Stimulated activated naive CD8-positive, alpha-beta T cell treated with anti-CD3 and anti-CD28 coated beads, Interleukin-15, Interleukin-2, amounts not matched to agents 100 ng/mL and 50 ng/mL, for 24 hours (primary cell): ENCODE results near the gene PODN.
A peak's percentile ranks its signal among the peaks of the same experiment; 100 is the strongest.

ENCODE experiments used
- H3K27ac Mint-ChIP-seq: one replicate; pipeline ENCODE4 v1.8.0; 2021; ENCODE audit warnings: mild to moderate bottlenecking, mixed read lengths
- H3K27me3 Mint-ChIP-seq: one replicate; pipeline ENCODE4 v1.8.0; 2021; ENCODE audit warnings: mixed read lengths
- H3K36me3 Mint-ChIP-seq: one replicate; pipeline ENCODE4 v1.8.0; 2021; ENCODE audit warnings: low read depth, mixed read lengths
- H3K4me1 Mint-ChIP-seq: one replicate; pipeline ENCODE4 v1.8.0; 2021; ENCODE audit warnings: low read depth, mixed read lengths
- H3K4me3 Mint-ChIP-seq: one replicate; pipeline ENCODE4 v1.8.0; 2021; ENCODE audit warnings: mild to moderate bottlenecking, mixed read lengths
- H3K9me3 Mint-ChIP-seq: one replicate; pipeline ENCODE4 v1.8.0; 2021; ENCODE audit warnings: mixed read lengths

The PODN gene

DNA sequence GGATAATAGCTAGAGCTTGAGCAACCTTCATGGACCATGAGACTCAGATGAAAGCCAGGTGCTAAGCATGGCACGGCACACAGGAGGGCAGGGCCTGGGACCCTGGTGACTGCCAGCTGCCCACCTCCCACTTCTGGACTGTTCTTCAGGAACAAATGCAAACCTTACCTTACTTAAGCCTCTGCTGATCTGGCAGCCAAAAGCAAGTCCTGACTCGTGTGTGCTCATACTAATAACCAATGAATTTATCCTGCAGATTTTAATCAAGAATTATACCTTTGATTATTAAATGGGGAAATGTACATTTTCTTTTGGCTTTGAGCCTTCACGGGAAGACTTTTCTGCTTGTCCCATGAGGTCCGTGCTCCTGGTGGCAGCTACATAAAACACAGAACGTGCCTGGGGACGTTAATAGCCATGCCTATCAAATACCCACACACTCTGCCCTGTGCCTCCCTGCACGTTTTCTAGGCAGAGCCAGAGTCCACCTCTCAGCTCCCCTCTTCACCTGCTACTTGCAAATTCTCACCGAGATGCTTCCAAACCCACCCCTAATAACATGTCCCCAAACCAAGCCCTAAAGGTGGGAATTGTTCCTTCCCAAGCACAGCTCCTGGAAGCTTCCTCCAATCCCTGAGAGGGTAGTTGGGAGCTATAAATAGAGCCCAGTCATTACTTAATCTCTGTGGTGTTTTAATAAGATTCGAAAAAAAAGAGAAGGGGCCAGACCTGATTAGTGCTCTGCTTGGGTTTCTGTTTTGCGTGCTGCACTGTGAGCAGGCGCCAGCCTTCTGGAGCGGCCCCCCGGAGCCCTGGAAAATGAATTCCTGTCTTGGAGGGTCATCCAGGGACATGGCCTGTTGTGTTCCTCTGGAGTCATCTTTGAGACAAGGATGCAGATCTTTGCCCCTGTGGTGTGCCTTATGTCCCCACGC, 46.9 kb downstream of the PODN start:
- H3K4me1 Mint-ChIP-seq, result peaks cover 21% of the 10 kb centered on the region
- no peak overlapping the region for H3K4me3 Mint-ChIP-seq
- peaks cover 8% of the 10 kb centered on the region for H3K27me3 Mint-ChIP-seq
- H3K9me3 Mint-ChIP-seq, result no peaks in the 10 kb centered on the region
- no peaks in the 10 kb centered on the region for H3K36me3 Mint-ChIP-seq
- no peak overlapping the region for H3K27ac Mint-ChIP-seq

DNA sequence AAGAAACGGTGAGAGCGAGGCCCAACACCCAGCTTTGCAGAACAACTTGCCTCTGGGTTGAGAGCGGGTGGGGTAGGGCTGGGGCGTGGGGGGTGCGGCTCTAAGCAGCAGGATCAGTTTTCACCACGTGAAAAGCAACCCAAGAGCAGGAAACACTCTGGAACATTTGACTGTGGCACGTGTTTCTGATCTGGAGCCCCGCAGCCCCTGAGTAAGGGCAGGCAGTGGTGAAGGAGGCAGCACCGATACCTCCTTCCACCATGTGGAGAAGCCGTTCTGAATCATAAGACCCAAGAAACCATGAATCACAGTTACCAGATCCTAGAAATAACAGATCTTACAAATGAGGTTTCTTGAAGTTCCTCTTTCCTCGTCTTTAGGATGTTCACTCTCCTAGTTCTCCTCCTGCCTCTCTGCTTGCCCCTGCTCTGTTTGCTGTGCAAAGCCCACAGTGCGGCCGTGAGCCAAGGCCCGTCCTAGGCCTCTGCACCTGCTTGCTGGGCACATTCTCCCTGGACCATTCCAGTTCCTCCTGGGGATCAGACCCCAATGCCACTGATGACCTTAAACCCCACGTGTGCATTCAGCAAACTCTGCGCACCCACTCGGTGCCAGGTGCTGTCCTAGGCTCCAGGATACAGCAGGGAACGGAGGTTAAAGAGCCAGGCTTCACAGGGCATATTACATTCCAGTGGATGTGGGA, 48.5 kb downstream of the PODN start:
- H3K9me3 Mint-ChIP-seq, result no peaks in the 10 kb centered on the region
- peaks cover 8% of the 10 kb centered on the region for H3K27me3 Mint-ChIP-seq
- peaks cover 21% of the 10 kb centered on the region for H3K4me1 Mint-ChIP-seq
- no peak overlapping the region for H3K4me3 Mint-ChIP-seq
- peak overlapping the region; percentile 0 for H3K27ac Mint-ChIP-seq
- H3K36me3 Mint-ChIP-seq, result no peaks in the 10 kb centered on the region

DNA sequence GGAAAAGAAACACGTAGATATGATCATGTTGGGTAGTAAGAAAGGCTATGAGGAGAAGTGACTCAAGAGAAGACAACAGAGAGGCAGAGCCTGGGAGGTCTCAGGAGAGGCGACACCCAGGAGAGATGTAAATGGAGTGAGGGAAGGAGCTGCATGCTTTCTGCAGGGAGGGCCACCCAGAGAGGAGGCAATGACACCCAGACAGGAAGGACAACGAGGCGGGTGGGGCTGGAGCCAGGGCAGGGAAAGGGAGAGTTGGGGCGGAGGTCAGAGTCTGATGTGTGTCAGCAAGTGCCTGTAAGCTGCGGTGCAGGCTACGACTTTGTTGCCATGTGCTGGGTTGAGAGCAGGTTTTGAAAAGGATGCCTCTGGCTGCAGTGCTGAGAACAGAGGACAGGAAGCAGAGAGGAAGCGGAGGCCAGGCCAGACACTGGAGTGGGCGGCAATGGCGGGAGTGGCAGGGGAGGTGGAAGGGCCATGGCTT, 49.1 kb downstream of the PODN start:
- H3K4me3 Mint-ChIP-seq, result no peak overlapping the region
- H3K27ac Mint-ChIP-seq, result peak overlapping the region; percentile 0
- H3K4me1 Mint-ChIP-seq, result peaks cover 21% of the 10 kb centered on the region
- H3K9me3 Mint-ChIP-seq, result no peaks in the 10 kb centered on the region
- H3K36me3 Mint-ChIP-seq, result no peaks in the 10 kb centered on the region
- H3K27me3 Mint-ChIP-seq, result peaks cover 8% of the 10 kb centered on the region

DNA sequence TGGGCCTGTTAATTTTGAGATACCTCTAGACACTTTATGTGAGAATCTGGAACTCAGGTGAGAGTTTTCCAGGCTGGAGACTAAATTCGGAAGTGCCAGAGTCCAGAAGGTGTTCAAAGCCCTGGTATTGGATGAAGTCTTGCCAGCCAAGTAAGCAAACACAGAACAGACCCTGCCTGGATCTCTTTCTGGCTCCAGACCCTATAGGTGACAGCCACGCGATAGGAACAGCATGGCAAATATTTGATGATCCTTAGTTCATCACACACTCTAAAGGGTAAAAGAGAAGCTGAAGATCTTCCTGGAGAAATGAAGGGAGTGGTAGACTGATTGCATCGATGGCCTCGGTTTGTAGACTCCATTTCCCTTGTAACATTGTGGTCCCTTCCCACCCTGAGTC, 49.7 kb downstream of the PODN start:
- Mint-ChIP-seq H3K27me3 (peaks cover 8% of the 10 kb centered on the region), H3K9me3 (no peaks in the 10 kb centered on the region), H3K4me3 (no peak overlapping the region), H3K4me1 (peaks cover 21% of the 10 kb centered on the region), H3K36me3 (no peaks in the 10 kb centered on the region), H3K27ac (no peak overlapping the region)

DNA sequence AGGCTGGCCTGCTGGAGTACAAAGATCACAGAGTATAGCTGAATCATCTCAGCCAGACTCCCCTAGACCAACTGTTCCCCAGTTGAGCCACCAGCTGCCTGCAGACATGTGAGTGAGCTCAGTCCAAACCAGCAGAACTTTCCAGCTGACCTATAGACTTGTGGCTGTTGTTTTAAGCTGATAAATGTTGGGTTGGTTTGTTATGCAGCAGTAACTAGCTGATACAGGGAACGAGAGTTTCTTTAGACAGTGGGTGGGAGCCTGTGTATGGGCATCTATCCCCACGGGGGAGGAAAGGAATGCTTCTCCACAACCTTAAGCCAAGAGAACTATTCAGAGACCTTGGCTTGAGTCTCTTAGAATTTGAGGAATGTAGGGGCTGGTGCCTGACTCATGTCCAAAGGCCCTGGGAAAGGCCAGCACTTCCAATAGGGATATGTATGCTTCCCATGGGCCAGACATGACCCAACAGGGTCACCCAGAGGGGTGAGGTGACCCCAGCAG, 50.3 kb downstream of the PODN start:
- H3K27ac Mint-ChIP-seq, result no peak overlapping the region
- H3K27me3 Mint-ChIP-seq, result peaks cover 7% of the 10 kb centered on the region
- H3K4me3 Mint-ChIP-seq, result no peak overlapping the region
- no peaks in the 10 kb centered on the region for H3K9me3 Mint-ChIP-seq
- no peaks in the 10 kb centered on the region for H3K36me3 Mint-ChIP-seq
- peaks cover 19% of the 10 kb centered on the region for H3K4me1 Mint-ChIP-seq

DNA sequence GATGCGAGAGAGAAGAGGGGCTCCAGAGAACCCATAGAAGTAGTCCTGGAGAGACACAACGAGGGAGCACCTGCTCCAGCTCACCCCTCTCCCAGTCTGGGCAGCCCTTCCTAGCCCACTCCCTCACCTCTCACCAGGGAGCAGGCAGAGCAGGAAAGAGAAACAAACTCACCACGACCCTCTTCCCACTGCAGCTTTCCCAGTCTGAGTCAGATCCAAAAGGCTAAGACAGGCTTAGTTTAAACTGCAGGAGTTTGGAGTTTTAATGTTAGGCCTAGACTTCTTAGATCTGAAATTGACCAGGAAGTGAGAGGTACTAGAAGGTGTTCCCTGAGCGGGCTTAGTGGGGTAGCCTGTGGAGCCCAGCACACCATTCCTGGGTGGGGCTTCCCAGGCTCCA, 50.8 kb downstream of the PODN start:
- H3K27ac Mint-ChIP-seq, result no peak overlapping the region
- no peaks in the 10 kb centered on the region for H3K9me3 Mint-ChIP-seq
- peaks cover 3% of the 10 kb centered on the region for H3K27me3 Mint-ChIP-seq
- no peak overlapping the region for H3K4me3 Mint-ChIP-seq
- H3K36me3 Mint-ChIP-seq, result no peaks in the 10 kb centered on the region
- peaks cover 14% of the 10 kb centered on the region for H3K4me1 Mint-ChIP-seq

DNA sequence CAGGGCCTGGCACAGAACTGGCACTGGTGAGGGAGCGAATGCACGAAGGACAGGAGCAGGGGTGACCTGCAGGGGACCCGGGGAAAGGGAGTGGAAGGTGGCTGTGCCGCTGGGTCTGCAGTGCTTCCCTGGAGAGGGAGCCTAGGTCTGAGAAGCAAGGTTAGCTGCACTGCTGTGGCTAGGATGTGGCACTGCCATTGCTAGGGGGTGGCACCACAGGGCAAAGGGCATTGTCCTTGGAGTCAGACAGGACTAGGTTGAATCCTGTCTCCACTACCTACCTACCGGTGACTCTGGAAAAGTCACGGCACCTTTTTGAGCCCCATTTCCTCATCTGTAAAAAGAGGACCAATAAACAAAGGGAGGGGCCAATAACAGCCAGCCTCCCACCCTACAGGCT, 52.1 kb downstream of the PODN start:
- no peaks in the 10 kb centered on the region for H3K36me3 Mint-ChIP-seq
- H3K4me3 Mint-ChIP-seq, result no peak overlapping the region
- H3K4me1 Mint-ChIP-seq, result peaks cover 10% of the 10 kb centered on the region
- no peaks in the 10 kb centered on the region for H3K9me3 Mint-ChIP-seq
- no peaks in the 10 kb centered on the region for H3K27me3 Mint-ChIP-seq
- H3K27ac Mint-ChIP-seq, result no peak overlapping the region

DNA sequence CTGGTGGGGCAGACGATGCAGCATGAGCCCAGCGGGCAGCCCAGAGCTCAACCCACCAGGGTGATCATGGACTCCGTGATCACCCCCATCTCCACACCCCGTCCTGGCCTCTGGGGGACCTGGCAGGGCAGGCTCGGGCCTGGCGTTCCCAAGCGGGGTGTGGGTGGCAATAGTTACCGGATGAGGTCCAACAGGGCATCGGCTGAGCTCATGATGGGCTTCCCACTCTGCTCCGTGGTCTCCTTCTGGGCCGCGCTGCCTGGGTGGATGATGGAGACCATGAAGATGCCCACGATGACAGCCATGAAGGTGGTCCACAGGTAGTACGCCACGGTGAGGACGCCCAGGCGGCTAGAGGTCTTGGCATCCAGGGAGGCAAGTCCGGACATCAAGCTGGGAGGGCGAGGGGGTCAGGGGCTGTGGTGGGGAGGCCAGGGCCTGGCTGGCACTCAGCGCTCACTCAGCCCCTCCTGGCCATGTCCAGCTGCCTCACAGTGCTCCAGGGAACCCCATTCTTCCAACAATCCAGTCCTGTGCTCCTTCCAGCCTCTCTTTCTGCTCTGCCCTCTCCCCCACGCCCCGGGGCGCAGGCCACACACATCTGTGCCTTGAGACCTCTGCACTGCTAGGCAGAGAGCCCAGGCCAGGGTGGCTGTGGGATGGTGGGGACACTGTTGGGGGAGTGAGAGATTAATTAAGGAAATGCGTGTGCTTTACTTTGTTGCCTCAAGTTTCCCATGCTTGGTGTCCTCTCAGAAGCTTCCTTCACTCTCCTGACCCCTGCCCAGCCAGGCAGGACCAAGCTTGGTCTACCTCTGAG, 52.8 kb downstream of the PODN start:
- Mint-ChIP-seq H3K27me3 (no peaks in the 10 kb centered on the region), H3K4me3 (no peak overlapping the region), H3K4me1 (peaks cover 10% of the 10 kb centered on the region), H3K27ac (no peak overlapping the region), H3K9me3 (no peaks in the 10 kb centered on the region), H3K36me3 (no peaks in the 10 kb centered on the region)

DNA sequence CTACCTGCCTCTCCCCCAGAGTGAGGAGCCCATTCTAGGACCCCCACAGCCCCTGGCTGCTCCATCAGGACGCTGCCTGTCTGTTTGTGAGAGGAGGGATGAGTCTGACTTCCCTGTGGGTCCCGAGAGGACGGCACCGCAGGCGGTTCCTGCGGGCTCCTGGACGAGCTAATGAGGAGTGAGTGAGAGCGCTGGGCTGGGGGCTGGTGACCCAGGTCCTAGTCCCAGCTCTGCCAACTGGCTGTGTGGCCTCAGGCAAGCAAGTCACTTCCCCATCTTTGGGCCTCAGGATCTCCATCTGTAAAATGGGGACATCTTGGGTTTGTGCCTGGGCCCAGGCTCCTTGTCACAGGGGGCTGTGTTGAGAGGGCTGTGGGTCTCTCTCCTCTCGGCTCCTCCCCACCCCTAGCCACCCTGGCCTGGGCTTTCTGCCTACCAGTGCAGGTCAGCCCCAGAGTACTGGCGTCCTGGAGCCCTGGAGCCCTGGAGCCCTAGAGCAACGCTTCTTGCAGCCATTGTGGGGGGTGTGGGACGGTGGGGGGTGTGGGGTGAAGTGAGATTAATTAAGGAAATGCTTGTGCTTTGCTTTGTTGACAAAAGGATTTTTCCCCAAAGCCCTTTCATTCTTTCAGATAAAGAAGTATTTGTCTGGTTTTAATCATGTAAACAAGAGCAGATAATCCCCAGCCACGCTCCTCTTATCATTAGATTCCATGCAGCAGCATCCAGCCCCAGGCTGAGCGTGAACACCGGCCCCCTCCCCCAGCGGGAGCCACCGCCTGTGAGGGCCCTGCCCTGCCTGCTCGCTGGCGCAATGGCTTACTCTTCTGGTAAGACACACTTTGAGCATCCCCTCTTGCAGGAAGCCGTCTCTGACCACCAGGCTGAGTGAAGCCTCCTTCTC, 53.6 kb downstream of the PODN start:
- Mint-ChIP-seq H3K27ac (no peak overlapping the region), H3K9me3 (no peaks in the 10 kb centered on the region), H3K4me1 (peaks cover 7% of the 10 kb centered on the region), H3K36me3 (no peaks in the 10 kb centered on the region), H3K4me3 (no peak overlapping the region), H3K27me3 (no peaks in the 10 kb centered on the region)

DNA sequence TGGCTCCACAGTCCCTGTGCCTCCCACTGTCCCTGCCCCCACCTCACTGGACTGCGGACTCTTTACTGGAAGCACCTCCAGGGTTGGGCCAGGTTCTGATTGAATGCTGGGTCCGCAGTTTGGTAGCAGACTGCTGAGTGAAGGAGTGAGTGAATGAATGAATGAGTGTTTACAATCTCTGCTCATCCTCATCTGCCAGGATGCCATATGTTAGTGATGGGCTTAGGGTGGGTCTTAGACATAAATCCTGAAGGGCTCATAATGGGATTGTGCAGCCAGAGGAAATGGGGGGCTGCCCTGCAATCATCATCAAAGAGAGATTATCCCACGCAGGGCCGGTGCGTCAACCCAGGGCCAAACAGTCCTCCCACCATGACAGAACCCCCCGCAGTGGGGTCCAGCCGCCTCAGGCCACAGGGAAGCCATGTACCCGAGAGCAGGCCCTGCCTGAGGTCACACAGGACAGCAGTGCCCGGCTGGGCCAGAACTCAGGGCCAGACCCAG, 54.3 kb downstream of the PODN start:
- H3K27me3 Mint-ChIP-seq, result no peaks in the 10 kb centered on the region
- no peaks in the 10 kb centered on the region for H3K36me3 Mint-ChIP-seq
- H3K9me3 Mint-ChIP-seq, result no peaks in the 10 kb centered on the region
- no peaks in the 10 kb centered on the region for H3K4me1 Mint-ChIP-seq
- H3K4me3 Mint-ChIP-seq, result no peak overlapping the region
- H3K27ac Mint-ChIP-seq, result no peak overlapping the region

DNA sequence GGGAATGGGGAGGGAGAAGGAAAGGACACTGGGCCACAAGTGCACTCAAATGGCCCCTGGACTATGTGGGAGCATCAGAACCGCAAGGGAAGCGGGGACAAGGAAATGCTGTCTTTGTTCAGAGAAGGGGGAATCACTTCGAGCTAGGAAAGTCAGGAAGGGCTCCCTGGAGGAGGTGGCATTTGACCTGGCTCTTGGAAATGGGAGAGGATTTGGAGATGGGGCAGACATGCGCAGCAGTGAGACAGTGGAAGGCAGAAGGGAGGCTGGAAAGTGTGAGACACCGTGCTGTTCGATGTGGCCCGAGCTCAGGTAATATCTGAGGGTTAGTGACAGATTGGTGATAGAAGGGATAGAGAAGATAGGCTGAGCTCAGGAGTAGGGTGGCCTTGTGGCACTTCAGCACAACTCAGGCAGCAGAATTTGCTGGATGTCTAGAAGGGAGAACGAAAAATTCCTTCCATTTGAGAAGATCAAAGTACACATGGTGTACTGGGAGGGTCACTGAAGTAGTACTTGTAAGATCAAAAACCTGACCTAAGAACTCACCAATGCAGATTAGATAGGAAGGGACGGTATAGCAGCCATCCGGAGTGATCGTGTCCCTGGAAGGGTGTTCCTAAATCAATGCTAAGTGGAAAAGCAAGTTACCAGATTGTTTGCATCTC, 55.1 kb downstream of the PODN start:
- H3K27ac Mint-ChIP-seq, result no peak overlapping the region
- H3K4me3 Mint-ChIP-seq, result no peak overlapping the region
- no peaks in the 10 kb centered on the region for H3K27me3 Mint-ChIP-seq

DNA sequence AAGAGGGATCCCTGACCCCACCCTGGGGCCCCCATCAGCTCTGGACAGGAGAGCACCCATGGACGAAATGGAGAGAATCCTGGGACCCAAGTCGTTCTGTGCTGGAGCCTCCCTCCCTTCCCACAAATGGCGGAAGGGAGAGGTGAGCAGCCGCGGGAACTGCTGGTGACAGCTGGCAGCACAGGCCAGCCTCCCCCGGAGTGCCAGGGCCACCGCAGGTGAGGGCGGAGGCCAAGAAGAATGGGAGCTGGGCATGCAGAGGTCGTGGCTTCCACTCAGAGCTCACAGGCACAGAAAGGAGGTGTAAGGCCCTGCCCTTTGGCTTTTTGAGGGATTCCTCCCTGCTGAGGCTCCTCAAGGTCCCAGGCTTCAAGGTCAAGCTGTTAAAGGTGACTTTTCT, 55.8 kb downstream of the PODN start:
- Mint-ChIP-seq H3K4me1 (no peaks in the 10 kb centered on the region), H3K4me3 (no peak overlapping the region), H3K9me3 (no peaks in the 10 kb centered on the region), H3K27ac (no peak overlapping the region), H3K36me3 (no peaks in the 10 kb centered on the region), H3K27me3 (no peaks in the 10 kb centered on the region)

More for the DNA sequence above, 55.1 kb downstream of the PODN start:
- Mint-ChIP-seq H3K36me3 (no peaks in the 10 kb centered on the region), H3K4me1 (no peaks in the 10 kb centered on the region), H3K9me3 (no peaks in the 10 kb centered on the region)

DNA sequence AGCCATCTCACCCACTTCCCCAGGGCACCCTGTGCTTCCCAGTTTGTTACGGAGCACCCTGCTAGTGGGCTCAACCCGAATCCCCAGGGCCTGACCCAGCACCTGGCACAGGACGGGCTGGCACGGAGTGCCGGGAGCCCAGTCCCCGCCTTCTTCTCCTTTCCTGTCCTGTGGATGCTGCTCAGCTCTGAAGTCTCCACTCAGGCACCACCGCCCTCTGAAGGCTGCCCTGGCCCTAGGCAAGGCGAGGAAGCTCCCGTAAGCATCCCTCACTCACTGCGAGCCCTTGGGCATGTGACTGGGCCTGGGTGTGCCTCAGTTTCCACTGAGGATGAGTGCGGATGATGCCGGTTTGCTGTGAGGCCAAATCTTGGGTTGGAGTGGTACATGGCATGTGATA, 58.6 kb downstream of the PODN start:
- Mint-ChIP-seq H3K9me3 (no peaks in the 10 kb centered on the region), H3K36me3 (no peaks in the 10 kb centered on the region), H3K27ac (no peak overlapping the region), H3K4me3 (no peak overlapping the region), H3K4me1 (no peaks in the 10 kb centered on the region), H3K27me3 (no peaks in the 10 kb centered on the region)
